HCT116 (cell line): ENCODE data around the gene ADGRF4. TPM values are rescaled to one million over a fixed set of nuclear protein-coding genes. Genes with fewer than 3 reads are reported as not detected.

Experiments used
- ATAC-seq: fragments of 200-7000 bp; cut with Tn5 transposase; 2 replicates; pipeline ENCODE4 v1.9.1; 2020; ENCODE audit warnings: mild to moderate bottlenecking, moderate library complexity
- BruUV-seq: library from RNA; stranded (reverse); fragments of 400-500 nt; replicated peaks from 2 replicates; lab custom pipeline; 2021; lab: Mats Ljungman, UMichigan
- CTCF ChIA-PET: fragments of 300-600 bp; sonication (Branson Sonifier 250); formaldehyde crosslinking; loops from one replicate; lab custom pipeline; 2021; ENCODE audit warnings: antibody characterized with exemption; lab: Charles Lee
- POLR2A ChIA-PET: fragments of 300-600, 350-600 bp; sonication (Branson Sonifier 250); formaldehyde crosslinking; loops from one replicate; lab custom pipeline; 2021; ENCODE audit warnings: antibody characterized with exemption; lab: Charles Lee
- RAD21 ChIA-PET, 2 experiments: fragments of 300-600 bp; sonication (Branson Sonifier 250); formaldehyde crosslinking; loops; one replicate each; lab custom pipeline; 2023; ENCODE audit warnings: low total read pairs in 2 of 2; ENCODE audit not compliant: uncharacterized antibody in 2 of 2, unreplicated experiment in 2 of 2, low non-redundant PET in 1 of 2; lab: Charles Lee
- DNase-seq: peaks from one replicate; pipeline ENCODE4 v3.0.0-alpha.2; 2010; ENCODE audit warnings: low read depth, low spot score
- H2AFZ ChIP-seq: fragments of 200-600 bp; shearing (Covaris generic), sonication (generic); 2 replicates; pipeline ENCODE4 v1.6.1; 2017; ENCODE audit warnings: low read depth, mixed run types, mixed read lengths, antibody characterized with exemption, low read length; ENCODE audit not compliant: poor library complexity, severe bottlenecking
- H3K27ac ChIP-seq: 2 replicates; pipeline ENCODE4 v1.5.1; 2012; ENCODE audit warnings: low read depth, low read length
- H3K27me3 ChIP-seq: fragments of 200-600 bp; sonication (generic); 2 replicates; pipeline ENCODE4 v1.6.1; 2016; ENCODE audit warnings: mixed run types, low read length, mixed read lengths; ENCODE audit not compliant: insufficient read depth
- H3K36me3 ChIP-seq, 2 experiments: fragments of 200-500 bp in 1 of 2; fragments of 200-600 bp in 1 of 2; sonication (Bioruptor generic) in 1 of 2; sonication (generic) in 1 of 2; 2 replicates each; pipeline versions ENCODE4 v1.5.1 to v1.6.1; 2014 to 2016; ENCODE audit warnings: low read length in 2 of 2, inconsistent platforms in 1 of 2, mixed read lengths in 1 of 2, mixed run types in 1 of 2; ENCODE audit not compliant: insufficient read depth in 2 of 2, control insufficient read depth in 1 of 2
- H3K4me1 ChIP-seq, 2 experiments: fragments of 200-600 bp in 1 of 2; sonication (generic) in 1 of 2; 2 replicates each; pipeline versions ENCODE4 v1.5.1 to v1.6.1; 2012 to 2017; ENCODE audit warnings: low read length in 2 of 2, inconsistent platforms in 1 of 2, mild to moderate bottlenecking in 1 of 2, mixed read lengths in 1 of 2, mixed run types in 1 of 2, moderate library complexity in 1 of 2; ENCODE audit not compliant: insufficient read depth in 2 of 2, control insufficient read depth in 1 of 2
- H3K4me2 ChIP-seq: fragments of 200-600 bp; sonication (generic); 2 replicates; pipeline ENCODE4 v1.6.1; 2017; ENCODE audit warnings: mixed run types, low read length, mixed read lengths
- H3K4me3 ChIP-seq, 2 experiments: fragments of 200-600 bp in 1 of 2; sonication (generic) in 1 of 2; replicated peaks in 1 of 2; 2 replicates each; pipeline ENCODE4 v1.5.1; 2011 to 2016; ENCODE audit warnings: low read length in 2 of 2, control low read depth in 1 of 2, low read depth in 1 of 2, mild to moderate bottlenecking in 1 of 2, mixed read lengths in 1 of 2, mixed run types in 1 of 2
- H3K79me2 ChIP-seq: fragments of 200-600 bp; sonication (generic); 2 replicates; pipeline ENCODE4 v1.6.1; 2017; ENCODE audit warnings: mild to moderate bottlenecking, mixed run types, low read length, moderate library complexity, mixed read lengths; ENCODE audit not compliant: insufficient read depth
- H3K9ac ChIP-seq: fragments of 200-600 bp; sonication (generic); 2 replicates; pipeline ENCODE4 v1.6.1; 2016; ENCODE audit warnings: low read length, mixed read lengths
- H3K9me2 ChIP-seq: fragments of 200-600 bp; sonication (generic), shearing (Covaris generic); 2 replicates; pipeline ENCODE4 v1.6.1; 2017; ENCODE audit warnings: mixed run types, mild to moderate bottlenecking, moderate library complexity; ENCODE audit not compliant: insufficient read depth
- H3K9me3 ChIP-seq, 2 experiments: fragments of 200-500 bp in 1 of 2; fragments of 200-600 bp in 1 of 2; sonication (Bioruptor generic) in 1 of 2; sonication (generic) in 1 of 2; 2 replicates each; pipeline ENCODE4 v1.6.1; 2014 to 2017; ENCODE audit warnings: low read length in 2 of 2, mixed read lengths in 2 of 2, inconsistent platforms in 1 of 2, low read depth in 1 of 2, mild to moderate bottlenecking in 1 of 2, mixed run types in 1 of 2, moderate library complexity in 1 of 2; ENCODE audit not compliant: control insufficient read depth in 1 of 2, insufficient read depth in 1 of 2
- H4K20me1 ChIP-seq: fragments of 200-600 bp; sonication (generic), shearing (Covaris generic); 2 replicates; pipeline ENCODE4 v1.6.1; 2017; ENCODE audit warnings: mixed run types, mild to moderate bottlenecking, moderate library complexity; ENCODE audit not compliant: insufficient read depth
- CBX3 ChIP-seq: IDR thresholded peaks from 2 replicates; pipeline ENCODE4 v1.6.1; 2012; ENCODE audit warnings: low read depth
- CEBPB ChIP-seq: IDR thresholded peaks from 2 replicates; pipeline ENCODE4 v1.6.1; 2012; ENCODE audit warnings: low read depth
- EGR1 ChIP-seq: IDR thresholded peaks from 2 replicates; pipeline ENCODE4 v1.6.1; 2012; ENCODE audit warnings: low read depth
- EZH2 ChIP-seq: fragments of 200-600 bp; sonication (generic); IDR thresholded peaks from 2 replicates; pipeline ENCODE4 v1.6.1; 2017; ENCODE audit warnings: antibody characterized with exemption, mixed run types
- EZH2phosphoT487 ChIP-seq: fragments of 200-600 bp; IDR thresholded peaks from 2 replicates; pipeline ENCODE4 v1.6.1; 2018; ENCODE audit warnings: antibody characterized with exemption, borderline replicate concordance
- FOSL1 ChIP-seq: IDR thresholded peaks from 2 replicates; pipeline ENCODE4 v1.6.1; 2012; ENCODE audit warnings: low read depth
- JUND ChIP-seq: IDR thresholded peaks from 2 replicates; pipeline ENCODE4 v1.6.1; 2012
- RAD21 ChIP-seq: IDR thresholded peaks from 2 replicates; pipeline ENCODE4 v1.6.1; 2012; ENCODE audit warnings: low read depth, mild to moderate bottlenecking
- SP1 ChIP-seq: IDR thresholded peaks from 2 replicates; pipeline ENCODE4 v1.6.1; 2012; ENCODE audit warnings: low read depth
- SRF ChIP-seq: IDR thresholded peaks from 2 replicates; pipeline ENCODE4 v1.6.1; 2012; ENCODE audit warnings: low read depth
- YY1 ChIP-seq: IDR thresholded peaks from 2 replicates; pipeline ENCODE4 v1.6.1; 2011; ENCODE audit warnings: low read length, low read depth, moderate library complexity, mild to moderate bottlenecking; ENCODE audit not compliant: insufficient replicate concordance; ENCODE audit errors: extremely low read depth
- ZFX ChIP-seq: fragments of 450-650 bp; IDR thresholded peaks from 2 replicates; pipeline ENCODE4 v1.6.1; 2017
- intact Hi-C: fragments of 100-400 bp; cut with micrococcal nuclease; formaldehyde crosslinking; loops from 2 replicates; pipeline ENCODE4 v1.10.0; 2022
- total RNA-seq: library from RNA; stranded (reverse); gene quantifications from one replicate; pipeline ENCODE4 v1.2.1, GENCODE V29; 2021; ENCODE audit not compliant: unreplicated experiment
- TF ChIP-seq, protein P1 (sequence below), 3 experiments: fragments of 200-600 bp in 1 of 3; sonication (generic) in 1 of 3; IDR thresholded peaks in 2 of 3; conservative IDR thresholded peaks in 1 of 3; 2 replicates each; pipeline ENCODE4 v1.5.1; 2012 to 2017; ENCODE audit warnings: low read depth in 2 of 3, low read length in 2 of 3, antibody characterized with exemption in 1 of 3, borderline replicate concordance in 1 of 3, control low read depth in 1 of 3, mild to moderate bottlenecking in 1 of 3, mixed read lengths in 1 of 3, mixed run types in 1 of 3, moderate library complexity in 1 of 3; ENCODE audit not compliant: insufficient read depth in 1 of 3
- TF ChIP-seq, protein P2 (sequence below): IDR thresholded peaks from 2 replicates; pipeline ENCODE4 v1.6.1; 2012
- TF ChIP-seq, protein P3 (sequence below): IDR thresholded peaks from 2 replicates; pipeline ENCODE4 v1.6.1; 2011; ENCODE audit warnings: mild to moderate bottlenecking, low read length, moderate library complexity; ENCODE audit not compliant: insufficient replicate concordance; ENCODE audit errors: extremely low read depth

Gene ADGRF4
- total RNA-seq, 1 experiment from 2014 or later = not detected

DNA sequence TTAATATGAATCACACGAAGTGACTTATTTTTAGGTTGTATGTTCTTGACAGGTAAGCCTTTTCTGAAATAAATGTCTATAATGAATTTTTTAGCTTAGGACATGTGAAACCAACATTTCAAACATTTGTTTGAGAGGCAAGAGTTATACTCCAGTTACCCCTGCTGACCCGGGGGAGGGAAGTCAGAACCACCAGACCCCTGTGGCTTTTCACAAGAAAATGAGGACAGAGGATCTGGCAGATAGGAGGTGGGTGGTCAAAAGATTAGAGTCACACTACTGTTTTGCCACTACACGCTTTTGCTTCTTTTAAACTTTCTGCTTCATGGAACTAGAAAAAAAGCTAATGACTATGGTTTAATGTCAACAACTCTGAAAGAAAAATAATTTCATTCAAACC lies 27.5 kb upstream of the ADGRF4 start:
- Histone ChIP-seq H3K27me3 (no peaks in the 10 kb centered on the region), H3K79me2 (no peaks in the 10 kb centered on the region), H4K20me1 (no peaks in the 10 kb centered on the region), H3K27ac (no peak overlapping the region), H3K4me2 (no peak overlapping the region), H3K4me1 (no peaks in the 10 kb centered on the region), H3K4me3 (no peak overlapping the region), H3K9me3 (no peaks in the 10 kb centered on the region)
- POLR2A ChIA-PET = no interaction called here
- CTCF ChIA-PET = no interaction called here
- RAD21 ChIA-PET = no interaction called here
- intact Hi-C loops = no loop called here
- TF ChIP-seq FOSL1 (no peak), YY1 (no peak), SRF (no peak), JUND (no peak), EZH2 (no peak), CBX3 (no peak), EGR1 (no peak)
- TF ChIP-seq, protein P1, sequence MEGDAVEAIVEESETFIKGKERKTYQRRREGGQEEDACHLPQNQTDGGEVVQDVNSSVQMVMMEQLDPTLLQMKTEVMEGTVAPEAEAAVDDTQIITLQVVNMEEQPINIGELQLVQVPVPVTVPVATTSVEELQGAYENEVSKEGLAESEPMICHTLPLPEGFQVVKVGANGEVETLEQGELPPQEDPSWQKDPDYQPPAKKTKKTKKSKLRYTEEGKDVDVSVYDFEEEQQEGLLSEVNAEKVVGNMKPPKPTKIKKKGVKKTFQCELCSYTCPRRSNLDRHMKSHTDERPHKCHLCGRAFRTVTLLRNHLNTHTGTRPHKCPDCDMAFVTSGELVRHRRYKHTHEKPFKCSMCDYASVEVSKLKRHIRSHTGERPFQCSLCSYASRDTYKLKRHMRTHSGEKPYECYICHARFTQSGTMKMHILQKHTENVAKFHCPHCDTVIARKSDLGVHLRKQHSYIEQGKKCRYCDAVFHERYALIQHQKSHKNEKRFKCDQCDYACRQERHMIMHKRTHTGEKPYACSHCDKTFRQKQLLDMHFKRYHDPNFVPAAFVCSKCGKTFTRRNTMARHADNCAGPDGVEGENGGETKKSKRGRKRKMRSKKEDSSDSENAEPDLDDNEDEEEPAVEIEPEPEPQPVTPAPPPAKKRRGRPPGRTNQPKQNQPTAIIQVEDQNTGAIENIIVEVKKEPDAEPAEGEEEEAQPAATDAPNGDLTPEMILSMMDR (IDR thresholded peaks at IDR 0.05 in 2 of 3, conservative IDR thresholded peaks at IDR 0.05 in 1 of 3; ENCODE audit: borderline replicate concordance in 1 of 3, insufficient read depth in 1 of 3, low read depth in 2 of 3, low read length in 2 of 3) = no peak
- TF ChIP-seq, protein P2, sequence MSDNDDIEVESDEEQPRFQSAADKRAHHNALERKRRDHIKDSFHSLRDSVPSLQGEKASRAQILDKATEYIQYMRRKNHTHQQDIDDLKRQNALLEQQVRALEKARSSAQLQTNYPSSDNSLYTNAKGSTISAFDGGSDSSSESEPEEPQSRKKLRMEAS = no peak
- TF ChIP-seq, all 23 proteins: peak for 0
- Histone ChIP-seq H3K36me3 (no peaks in the 10 kb centered on the region), H3K9me2 (peaks cover 4% of the 10 kb centered on the region; the same call in 1 of the 2 replicates), H3K9ac (no peak overlapping the region), H2AFZ (no peak overlapping the region)
- DNase-seq (no peak), ATAC-seq (no peak)
- no TSS peak for BruUV-seq

DNA sequence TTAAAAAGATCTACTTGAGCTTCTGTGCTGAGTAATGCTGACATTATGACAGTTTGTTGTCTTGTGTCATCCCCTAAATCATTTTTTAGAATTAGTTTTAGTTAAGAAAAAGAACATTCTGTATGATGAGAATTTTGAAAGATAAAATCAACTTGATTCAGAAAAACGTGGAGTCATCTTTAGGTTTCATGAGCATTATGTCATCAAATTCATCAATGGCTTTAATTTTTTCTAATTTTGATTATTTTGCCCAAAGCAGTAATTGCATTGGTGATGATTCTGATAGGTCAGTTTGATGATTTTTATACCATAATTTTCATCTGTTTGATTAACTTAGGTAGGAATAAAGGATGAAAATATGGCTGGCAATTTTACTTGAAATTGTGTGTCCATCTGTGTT lies 26.6 kb upstream of the ADGRF4 start:
- no peaks in the 10 kb centered on the region for H4K20me1 ChIP-seq
- no peaks in the 10 kb centered on the region for H3K4me1 ChIP-seq
- POLR2A ChIA-PET = no interaction called here
- no peak overlapping the region for H2AFZ ChIP-seq
- H3K79me2 ChIP-seq = no peaks in the 10 kb centered on the region
- no peak overlapping the region for H3K4me3 ChIP-seq
- no peak overlapping the region for H3K4me2 ChIP-seq
- DNase-seq (no peak), ATAC-seq (no peak)
- H3K9me2 ChIP-seq = peaks cover 4% of the 10 kb centered on the region; the same call in 1 of the 2 replicates
- intact Hi-C loops = no loop called here
- BruUV-seq = no TSS peak
- RAD21 ChIA-PET = no interaction called here
- no peaks in the 10 kb centered on the region for H3K27me3 ChIP-seq
- CTCF ChIA-PET = no interaction called here
- no peak overlapping the region for H3K9ac ChIP-seq
- H3K36me3 ChIP-seq = no peaks in the 10 kb centered on the region
- H3K27ac ChIP-seq = no peak overlapping the region
- H3K9me3 ChIP-seq = no peaks in the 10 kb centered on the region
- no peak for TF ChIP-seq ZFX
- TF ChIP-seq CEBPB = no peak
- no peak for TF ChIP-seq SP1
- TF ChIP-seq, protein P3, sequence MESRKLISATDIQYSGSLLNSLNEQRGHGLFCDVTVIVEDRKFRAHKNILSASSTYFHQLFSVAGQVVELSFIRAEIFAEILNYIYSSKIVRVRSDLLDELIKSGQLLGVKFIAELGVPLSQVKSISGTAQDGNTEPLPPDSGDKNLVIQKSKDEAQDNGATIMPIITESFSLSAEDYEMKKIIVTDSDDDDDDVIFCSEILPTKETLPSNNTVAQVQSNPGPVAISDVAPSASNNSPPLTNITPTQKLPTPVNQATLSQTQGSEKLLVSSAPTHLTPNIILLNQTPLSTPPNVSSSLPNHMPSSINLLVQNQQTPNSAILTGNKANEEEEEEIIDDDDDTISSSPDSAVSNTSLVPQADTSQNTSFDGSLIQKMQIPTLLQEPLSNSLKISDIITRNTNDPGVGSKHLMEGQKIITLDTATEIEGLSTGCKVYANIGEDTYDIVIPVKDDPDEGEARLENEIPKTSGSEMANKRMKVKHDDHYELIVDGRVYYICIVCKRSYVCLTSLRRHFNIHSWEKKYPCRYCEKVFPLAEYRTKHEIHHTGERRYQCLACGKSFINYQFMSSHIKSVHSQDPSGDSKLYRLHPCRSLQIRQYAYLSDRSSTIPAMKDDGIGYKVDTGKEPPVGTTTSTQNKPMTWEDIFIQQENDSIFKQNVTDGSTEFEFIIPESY = no peak
- no peak for TF ChIP-seq RAD21
- no peak for TF ChIP-seq EZH2phosphoT487
